Right kidney (tissue), 1 donor: Measurements from ENCODE around the gene SLC24A4.

ENCODE experiments used
- DNase-seq: peaks from one replicate; pipeline ENCODE4 v3.0.0-alpha.2; 2016

Gene SLC24A4

DNA sequence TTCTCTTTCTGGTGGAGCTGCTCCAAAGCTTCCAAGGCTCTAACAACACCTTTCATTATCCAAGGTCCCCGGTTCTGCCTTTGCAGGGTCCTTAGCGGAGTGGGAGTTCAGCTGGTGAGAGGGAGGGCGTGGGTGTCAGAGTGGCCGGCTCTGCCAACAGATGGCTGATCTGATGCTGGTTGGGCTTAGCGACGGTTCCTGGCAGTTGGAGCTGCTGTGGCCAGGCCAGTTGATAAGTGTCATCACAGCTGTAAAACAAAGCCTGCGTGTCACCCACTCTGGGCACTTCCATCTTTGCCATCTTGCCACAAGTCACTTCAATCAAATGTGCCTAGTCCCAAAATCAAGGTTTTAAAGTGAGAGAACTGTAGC lies 226.9 kb downstream of the SLC24A4 start:
- DNase-seq = no peak
